Mucosa of rectum (tissue), 2 donors: Measurements from ENCODE around the gene SIN3B.

Experiments used
- H3K27ac ChIP-seq, 2 donors: one replicate each; pipeline ENCODE4 v1.7.0; 2013; ENCODE audit warnings: inconsistent platforms in 2 of 2, low read depth in 2 of 2, low read length in 2 of 2
- H3K27me3 ChIP-seq, 2 donors: one replicate each; pipeline ENCODE4 v1.7.0; 2013; ENCODE audit warnings: low read length in 2 of 2; ENCODE audit not compliant: control insufficient read depth in 2 of 2, insufficient read depth in 2 of 2
- H3K36me3 ChIP-seq, 2 donors: one replicate each; pipeline ENCODE4 v1.7.0; 2013; ENCODE audit warnings: low read length in 2 of 2; ENCODE audit not compliant: control insufficient read depth in 2 of 2, insufficient read depth in 2 of 2
- H3K4me1 ChIP-seq, 2 donors: one replicate each; pipeline ENCODE4 v1.7.0; 2013; ENCODE audit warnings: low read length in 2 of 2, mild to moderate bottlenecking in 1 of 2; ENCODE audit not compliant: control insufficient read depth in 2 of 2, insufficient read depth in 2 of 2
- H3K4me3 ChIP-seq, 2 donors: one replicate each; pipeline ENCODE4 v1.7.0; 2013; ENCODE audit warnings: low read length in 2 of 2
- H3K9ac ChIP-seq, 2 donors: one replicate each; pipeline ENCODE4 v1.7.0; 2013; ENCODE audit warnings: low read length in 2 of 2, low read depth in 1 of 2, mild to moderate bottlenecking in 1 of 2
- H3K9me3 ChIP-seq, 2 donors: one replicate each; pipeline ENCODE4 v1.7.0; 2013; ENCODE audit warnings: low read length in 2 of 2; ENCODE audit not compliant: control insufficient read depth in 2 of 2
- donor health status: healthy.
- donor health status: Normal muscosa, but diverticular disease.

SIN3B gene

DNA sequence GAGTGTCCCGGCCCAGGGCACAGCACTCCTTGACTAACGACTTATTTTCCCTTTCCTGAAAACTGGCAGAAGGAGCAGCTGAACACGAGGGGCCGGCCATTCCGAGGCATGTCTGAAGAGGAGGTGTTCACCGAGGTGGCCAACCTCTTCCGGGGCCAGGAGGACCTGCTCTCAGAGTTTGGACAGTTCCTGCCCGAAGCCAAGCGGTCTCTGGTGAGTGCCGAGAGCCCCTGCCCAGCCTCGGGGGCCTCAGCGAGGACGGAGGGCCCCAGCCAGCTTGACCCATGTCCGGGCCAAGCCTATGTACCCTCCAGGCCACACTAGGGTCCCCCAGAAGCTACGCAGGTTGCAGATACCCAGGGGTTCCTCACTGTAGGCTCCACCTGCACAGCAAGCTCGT, 17.7 kb downstream of the SIN3B start:
- no peaks in the 10 kb centered on the region for H3K27me3 ChIP-seq
- H3K4me1 ChIP-seq, result peaks cover 0 to 3% of the 10 kb centered on the region in 2 donors
- no peaks in the 10 kb centered on the region for H3K9me3 ChIP-seq
- H3K36me3 ChIP-seq, result peaks cover 55 to 61% of the 10 kb centered on the region in 2 donors
- no peak overlapping the region for H3K9ac ChIP-seq
- no peak overlapping the region for H3K4me3 ChIP-seq
- no peak overlapping the region for H3K27ac ChIP-seq

DNA sequence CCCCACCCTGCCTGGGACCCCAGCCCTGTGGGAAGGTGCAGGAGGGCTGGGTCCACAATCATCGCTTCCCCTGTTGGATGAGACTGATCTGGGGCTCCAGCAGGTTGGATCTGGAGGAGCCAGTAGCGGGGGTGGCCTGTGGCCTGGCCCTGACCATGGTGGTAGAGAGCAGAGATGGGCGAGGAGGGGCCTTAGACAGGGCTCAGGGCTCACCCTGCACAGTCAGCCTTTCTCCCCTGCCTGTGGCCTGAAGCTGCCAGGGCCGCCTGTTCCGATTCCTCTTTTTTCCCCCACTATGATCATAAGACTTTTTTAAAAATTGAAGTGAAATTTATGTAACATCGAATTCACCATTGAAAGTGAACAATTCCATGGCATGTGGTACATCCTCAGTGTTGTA, 18.2 kb downstream of the SIN3B start:
- Histone ChIP-seq H3K4me1 (peaks cover 0 to 3% of the 10 kb centered on the region in 2 donors), H3K9ac (no peak overlapping the region), H3K27me3 (no peaks in the 10 kb centered on the region), H3K36me3 (peaks cover 57 to 62% of the 10 kb centered on the region in 2 donors), H3K9me3 (no peaks in the 10 kb centered on the region), H3K4me3 (no peak overlapping the region), H3K27ac (no peak overlapping the region)

- H3K9ac ChIP-seq, result no peak overlapping the region
- peaks cover 57 to 66% of the 10 kb centered on the region in 2 donors for H3K36me3 ChIP-seq
These were observed 20.0 kb downstream of the SIN3B start for GRCh38 chr19:16849168-16849567.

DNA sequence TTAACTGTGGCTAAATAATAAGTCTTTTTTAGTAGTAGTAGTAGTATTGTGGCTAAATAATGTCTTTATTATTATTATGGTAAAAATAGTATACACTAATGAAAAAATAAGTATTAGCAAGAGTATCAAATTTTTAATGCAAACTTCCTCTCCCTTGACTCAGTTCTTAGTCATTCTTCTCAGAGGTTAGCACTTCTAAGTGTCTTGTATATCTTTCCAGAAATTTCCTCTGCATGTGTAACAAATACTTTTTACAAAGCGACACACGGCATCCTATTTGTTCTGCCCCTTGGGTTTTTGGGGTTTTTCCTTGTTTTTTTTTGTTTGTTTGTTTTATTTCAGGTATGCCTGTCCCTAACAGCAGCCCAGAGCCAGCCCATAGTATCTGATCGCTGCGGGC, 20.9 kb downstream of the SIN3B start:
- Histone ChIP-seq H3K4me1 (peaks cover 0 to 3% of the 10 kb centered on the region in 2 donors), H3K36me3 (peaks cover 51 to 64% of the 10 kb centered on the region in 2 donors), H3K4me3 (no peak overlapping the region), H3K27ac (no peak overlapping the region), H3K27me3 (no peaks in the 10 kb centered on the region), H3K9ac (no peak overlapping the region), H3K9me3 (no peaks in the 10 kb centered on the region)

More at GRCh38 chr19:16849168-16849567, 20.0 kb downstream of the SIN3B start:
- Histone ChIP-seq H3K4me1 (peaks cover 0 to 3% of the 10 kb centered on the region in 2 donors), H3K4me3 (no peak overlapping the region), H3K27ac (peak overlapping the region in 1 of 2 donors; percentile 5), H3K9me3 (no peaks in the 10 kb centered on the region), H3K27me3 (no peaks in the 10 kb centered on the region)

- no peaks in the 10 kb centered on the region for H3K27me3 ChIP-seq
- no peaks in the 10 kb centered on the region for H3K9me3 ChIP-seq
- H3K27ac ChIP-seq, result no peak overlapping the region
- H3K4me1 ChIP-seq, result peaks cover 0 to 3% of the 10 kb centered on the region in 2 donors
- H3K36me3 ChIP-seq, result peaks cover 49 to 65% of the 10 kb centered on the region in 2 donors
- H3K4me3 ChIP-seq, result no peak overlapping the region
- H3K9ac ChIP-seq, result no peak overlapping the region
These were observed 22.0 kb downstream of the SIN3B start for GRCh38 chr19:16851031-16851712.

GRCh38 chr19:16853066-16853465, 23.9 kb downstream of the SIN3B start:
- H3K4me3 ChIP-seq, result no peak overlapping the region
- H3K27me3 ChIP-seq, result no peaks in the 10 kb centered on the region
- peaks cover 38 to 53% of the 10 kb centered on the region in 2 donors for H3K36me3 ChIP-seq
- H3K9me3 ChIP-seq, result no peaks in the 10 kb centered on the region
- no peaks in the 10 kb centered on the region for H3K4me1 ChIP-seq
- H3K27ac ChIP-seq, result no peak overlapping the region
- no peak overlapping the region for H3K9ac ChIP-seq

GRCh38 chr19:16856091-16856490, 26.9 kb downstream of the SIN3B start:
- H3K27me3 ChIP-seq, result no peaks in the 10 kb centered on the region
- no peaks in the 10 kb centered on the region for H3K9me3 ChIP-seq
- no peak overlapping the region for H3K27ac ChIP-seq
- H3K36me3 ChIP-seq, result peaks cover 31 to 44% of the 10 kb centered on the region in 2 donors
- no peak overlapping the region for H3K9ac ChIP-seq
- H3K4me3 ChIP-seq, result no peak overlapping the region
- H3K4me1 ChIP-seq, result no peaks in the 10 kb centered on the region

DNA sequence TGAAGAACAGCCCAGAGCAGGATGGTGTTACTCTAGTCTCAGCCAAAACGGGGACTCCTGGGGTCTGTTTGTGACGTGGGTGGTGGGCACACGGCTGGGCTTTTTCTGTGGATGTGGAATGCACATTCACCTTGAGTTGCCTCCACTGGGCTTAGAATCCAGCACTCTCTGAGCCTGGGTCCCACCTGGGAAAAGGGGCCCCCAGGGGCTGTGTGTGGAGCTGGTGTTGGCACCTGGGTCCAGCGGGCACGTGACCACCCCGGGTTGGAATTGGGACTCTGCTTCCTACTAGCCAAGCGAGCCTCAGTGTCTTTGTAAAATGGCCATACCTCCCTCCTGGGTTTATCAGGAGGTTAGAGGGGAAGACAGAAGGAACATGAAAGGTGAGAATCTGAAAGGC, 30.4 kb downstream of the SIN3B start:
- H3K9ac ChIP-seq, result no peak overlapping the region
- no peak overlapping the region for H3K4me3 ChIP-seq
- peaks cover 21 to 23% of the 10 kb centered on the region in 2 donors for H3K36me3 ChIP-seq
- no peaks in the 10 kb centered on the region for H3K27me3 ChIP-seq
- H3K27ac ChIP-seq, result no peak overlapping the region
- H3K4me1 ChIP-seq, result peaks cover 0 to 2% of the 10 kb centered on the region in 2 donors
- H3K9me3 ChIP-seq, result no peaks in the 10 kb centered on the region

DNA sequence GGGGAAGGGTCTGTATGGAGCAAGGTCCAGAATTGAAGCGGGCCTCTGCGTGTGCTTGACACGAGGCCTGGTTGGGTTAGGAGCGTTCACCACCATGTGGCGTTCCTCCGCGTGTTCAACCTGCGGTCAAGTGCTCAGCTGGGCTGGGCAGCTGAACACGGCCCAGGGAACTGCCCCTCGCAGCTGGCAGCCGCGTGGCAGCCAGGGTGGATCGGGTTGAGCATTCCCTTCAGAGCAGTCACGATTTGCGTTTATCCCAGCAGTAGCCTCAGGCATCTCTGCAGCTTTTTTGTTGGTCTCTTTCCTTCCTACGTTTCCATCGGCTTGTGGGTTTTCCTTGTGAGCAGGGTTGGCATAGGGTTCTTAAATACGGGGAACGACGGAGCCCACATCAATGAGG, 30.9 kb downstream of the SIN3B start:
- no peak overlapping the region for H3K4me3 ChIP-seq

DNA sequence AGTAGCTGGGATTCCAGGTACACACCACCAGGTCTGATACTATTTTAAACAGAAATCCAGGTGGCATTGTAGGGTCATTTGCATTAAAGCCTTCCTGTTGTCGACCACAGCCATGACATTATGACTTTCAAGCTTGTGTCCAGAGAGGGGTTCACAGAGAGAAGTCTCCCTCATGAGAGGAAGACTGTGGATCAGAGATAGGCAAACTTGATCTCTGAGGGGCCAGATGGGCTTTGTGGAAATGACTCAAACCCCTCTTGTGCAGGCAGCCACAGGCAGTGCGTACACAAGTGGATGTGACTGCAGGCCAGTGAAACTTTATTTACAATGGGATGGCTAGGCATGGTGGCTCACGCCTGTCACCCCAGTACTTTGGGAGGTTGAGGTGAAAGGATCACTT, 31.8 kb downstream of the SIN3B start:
- Histone ChIP-seq H3K4me1 (peaks cover 0 to 2% of the 10 kb centered on the region in 2 donors), H3K27me3 (no peaks in the 10 kb centered on the region), H3K36me3 (peaks cover 25 to 28% of the 10 kb centered on the region in 2 donors), H3K9ac (no peak overlapping the region), H3K4me3 (no peak overlapping the region), H3K27ac (no peak overlapping the region), H3K9me3 (no peaks in the 10 kb centered on the region)

More for the DNA sequence above, 30.9 kb downstream of the SIN3B start:
- Histone ChIP-seq H3K4me1 (peaks cover 0 to 2% of the 10 kb centered on the region in 2 donors), H3K9ac (no peak overlapping the region), H3K9me3 (no peaks in the 10 kb centered on the region), H3K27me3 (no peaks in the 10 kb centered on the region), H3K27ac (no peak overlapping the region), H3K36me3 (peaks cover 21% of the 10 kb centered on the region in 2 donors)
